Keratinocyte (primary cell): ENCODE results near the gene MYADM. TPM values are rescaled to one million over a fixed set of nuclear protein-coding genes. Genes with fewer than 3 reads are reported as not detected.

Experiments
- DNase-seq: peaks from one replicate; pipeline ENCODE4 v3.0.0-alpha.2; 2011; ENCODE audit warnings: low read depth, missing footprints, low spot score
- FAIRE-seq: peaks from 2 replicates; lab custom pipeline; 2011; peaks lifted over from hg19 to GRCh38; lab: Jason Lieb, UNC
- H2AFZ ChIP-seq: 2 replicates; pipeline ENCODE4 v1.6.0; 2012; ENCODE audit warnings: low read length, control low read depth, inconsistent platforms; ENCODE audit not compliant: control insufficient read depth
- H3K27ac ChIP-seq: 2 replicates; pipeline ENCODE4 v1.5.1; 2011; ENCODE audit warnings: low read length; ENCODE audit not compliant: control insufficient read depth, insufficient read depth
- H3K27me3 ChIP-seq: 3 replicates; pipeline ENCODE4 v1.6.0; 2011; ENCODE audit warnings: low read length; ENCODE audit not compliant: control insufficient read depth, insufficient read depth; ENCODE audit errors: extremely low read depth
- H3K36me3 ChIP-seq, 2 experiments: 2 replicates in 1 of 2; 3 replicates in 1 of 2; pipeline ENCODE4 v1.5.1; 2011; ENCODE audit warnings: low read length in 2 of 2, mild to moderate bottlenecking in 1 of 2; ENCODE audit not compliant: control insufficient read depth in 2 of 2, insufficient read depth in 2 of 2; ENCODE audit errors: extremely low read depth in 1 of 2
- H3K4me1 ChIP-seq: 3 replicates; pipeline ENCODE4 v1.5.1; 2011; ENCODE audit warnings: low read length; ENCODE audit not compliant: control insufficient read depth, insufficient read depth; ENCODE audit errors: extremely low read depth
- H3K4me2 ChIP-seq: 3 replicates; pipeline ENCODE4 v1.6.0; 2011; ENCODE audit warnings: low read depth, low read length; ENCODE audit not compliant: control insufficient read depth, insufficient read depth; ENCODE audit errors: extremely low read depth
- H3K4me3 ChIP-seq, 3 experiments: fragments of 200-600 bp in 1 of 3; sonication (generic) in 1 of 3; 2 replicates in 2 of 3; 3 replicates in 1 of 3; pipeline ENCODE4 v1.5.1; 2011 to 2016; ENCODE audit warnings: low read length in 3 of 3, mild to moderate bottlenecking in 3 of 3, control low read depth in 2 of 3, inconsistent platforms in 1 of 3, low read depth in 1 of 3, mixed read lengths in 1 of 3, mixed run types in 1 of 3, moderate library complexity in 1 of 3; ENCODE audit not compliant: control insufficient read depth in 2 of 3, insufficient read depth in 2 of 3; ENCODE audit errors: extremely low read depth in 1 of 3
- H3K79me2 ChIP-seq: 2 replicates; pipeline ENCODE4 v1.6.0; 2012; ENCODE audit warnings: low read length; ENCODE audit not compliant: control insufficient read depth, insufficient read depth
- H3K9ac ChIP-seq: 3 replicates; pipeline ENCODE4 v1.6.0; 2011; ENCODE audit warnings: low read length; ENCODE audit not compliant: control insufficient read depth, insufficient read depth; ENCODE audit errors: extremely low read depth
- H3K9me1 ChIP-seq: 3 replicates; pipeline ENCODE4 v1.6.0; 2011; ENCODE audit warnings: low read length; ENCODE audit not compliant: control insufficient read depth, insufficient read depth; ENCODE audit errors: extremely low read depth
- H3K9me3 ChIP-seq: 2 replicates; pipeline ENCODE4 v1.5.1; 2012; ENCODE audit warnings: low read depth, low read length; ENCODE audit not compliant: control insufficient read depth
- H4K20me1 ChIP-seq: 3 replicates; pipeline ENCODE4 v1.6.0; 2011; ENCODE audit warnings: low read length; ENCODE audit not compliant: control insufficient read depth, insufficient read depth; ENCODE audit errors: extremely low read depth
- EZH2 ChIP-seq: IDR thresholded peaks from one replicate; pipeline ENCODE4 v1.6.1; 2012; ENCODE audit warnings: inconsistent platforms, mild to moderate bottlenecking, low read length, moderate library complexity
- dilution Hi-C: fragments of 300-500 bp; cut with MboI; formaldehyde crosslinking; loops from one replicate; pipeline ENCODE4 v1.7.0; 2020; ENCODE audit warnings: low sequenced_read_pairs; ENCODE audit not compliant: extremely low pct_ligation_motif_present
- polyA plus RNA-seq, 5 experiments: library from polyadenylated mRNA; depleted of rRNA in 3 of 5; stranded (reverse) in 3 of 5; stranded (forward) in 1 of 5; unstranded in 1 of 5; fragments of >200 nt; gene quantifications; 1 replicate in 1 of 5; 2 replicates in 3 of 5; 3 replicates in 1 of 5; pipeline versions ENCODE4 v1.2.1 to v1.2.3, GENCODE V29; 2011 to 2012; ENCODE audit warnings: missing spikeins in 2 of 5, low read depth in 1 of 5, low replicate concordance in 1 of 5
- TF ChIP-seq, protein P1 (sequence below), 3 experiments: IDR thresholded peaks in 1 of 3; conservative IDR thresholded peaks in 1 of 3; optimal IDR thresholded peaks in 1 of 3; 2 replicates in 2 of 3; 3 replicates in 1 of 3; pipeline versions ENCODE3 to v1.5.1; 2011; ENCODE audit warnings: low read length in 3 of 3, mild to moderate bottlenecking in 3 of 3, moderate library complexity in 2 of 3, control low read depth in 1 of 3, inconsistent platforms in 1 of 3; ENCODE audit not compliant: insufficient read depth in 2 of 3; ENCODE audit errors: extremely low read depth in 1 of 3

Gene MYADM
- polyA plus RNA-seq, 1 donor (not counting 4 experiments of a cell fraction or from before 2014, with no cell fraction given): 16.8 TPM

- TF ChIP-seq, protein P1, sequence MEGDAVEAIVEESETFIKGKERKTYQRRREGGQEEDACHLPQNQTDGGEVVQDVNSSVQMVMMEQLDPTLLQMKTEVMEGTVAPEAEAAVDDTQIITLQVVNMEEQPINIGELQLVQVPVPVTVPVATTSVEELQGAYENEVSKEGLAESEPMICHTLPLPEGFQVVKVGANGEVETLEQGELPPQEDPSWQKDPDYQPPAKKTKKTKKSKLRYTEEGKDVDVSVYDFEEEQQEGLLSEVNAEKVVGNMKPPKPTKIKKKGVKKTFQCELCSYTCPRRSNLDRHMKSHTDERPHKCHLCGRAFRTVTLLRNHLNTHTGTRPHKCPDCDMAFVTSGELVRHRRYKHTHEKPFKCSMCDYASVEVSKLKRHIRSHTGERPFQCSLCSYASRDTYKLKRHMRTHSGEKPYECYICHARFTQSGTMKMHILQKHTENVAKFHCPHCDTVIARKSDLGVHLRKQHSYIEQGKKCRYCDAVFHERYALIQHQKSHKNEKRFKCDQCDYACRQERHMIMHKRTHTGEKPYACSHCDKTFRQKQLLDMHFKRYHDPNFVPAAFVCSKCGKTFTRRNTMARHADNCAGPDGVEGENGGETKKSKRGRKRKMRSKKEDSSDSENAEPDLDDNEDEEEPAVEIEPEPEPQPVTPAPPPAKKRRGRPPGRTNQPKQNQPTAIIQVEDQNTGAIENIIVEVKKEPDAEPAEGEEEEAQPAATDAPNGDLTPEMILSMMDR (optimal IDR thresholded peaks at IDR 0.05 in 1 of 3, IDR thresholded peaks at IDR 0.05 in 1 of 3, conservative IDR thresholded peaks at IDR 0.05 in 1 of 3; ENCODE audit: extremely low read depth in 1 of 3, insufficient read depth in 2 of 3, low read length in 3 of 3): no peak
- TF ChIP-seq EZH2: peak; percentile 4
- Histone ChIP-seq H3K9me1 (no peaks in the 10 kb centered on the region), H3K79me2 (no peaks in the 10 kb centered on the region), H3K4me2 (peak overlapping the region; percentile 77), H4K20me1 (no peaks in the 10 kb centered on the region), H3K4me1 (peaks cover 15% of the 10 kb centered on the region), H3K9ac (no peak overlapping the region), H2AFZ (no peak overlapping the region), H3K27me3 (peaks cover 36% of the 10 kb centered on the region), H3K9me3 (no peaks in the 10 kb centered on the region), H3K4me3 (peak overlapping the region in 2 of 3 experiments; percentile 57 to 61), H3K27ac (no peak overlapping the region), H3K36me3 (no peaks in the 10 kb centered on the region)
- no peak for DNase-seq
- FAIRE-seq: no peak
- dilution Hi-C loops: no loop called here
Observed at GRCh38 chr19:53882391-53883050, 14.8 kb downstream of the MYADM start.

GRCh38 chr19:53883231-53883661 is 15.6 kb downstream of the MYADM start:
- no peak overlapping the region for H2AFZ ChIP-seq
- H3K79me2 ChIP-seq: no peaks in the 10 kb centered on the region
- H3K4me2 ChIP-seq: no peak overlapping the region
- no peaks in the 10 kb centered on the region for H3K36me3 ChIP-seq
- TF ChIP-seq EZH2: no peak
- TF ChIP-seq, protein P1 (optimal IDR thresholded peaks at IDR 0.05 in 1 of 3, IDR thresholded peaks at IDR 0.05 in 1 of 3, conservative IDR thresholded peaks at IDR 0.05 in 1 of 3; ENCODE audit: extremely low read depth in 1 of 3, insufficient read depth in 2 of 3, low read length in 3 of 3): no peak
- H3K9me3 ChIP-seq: no peaks in the 10 kb centered on the region
- DNase-seq (no peak), FAIRE-seq (no peak)
- H3K9ac ChIP-seq: no peak overlapping the region
- no peaks in the 10 kb centered on the region for H4K20me1 ChIP-seq
- H3K27me3 ChIP-seq: peaks cover 36% of the 10 kb centered on the region
- H3K9me1 ChIP-seq: no peaks in the 10 kb centered on the region
- H3K27ac ChIP-seq: no peak overlapping the region
- H3K4me1 ChIP-seq: peaks cover 15% of the 10 kb centered on the region
- dilution Hi-C loops: no loop called here
- H3K4me3 ChIP-seq: no peak overlapping the region
